ENCODE results near the gene PRKCG. TPM values are rescaled to one million over a fixed set of nuclear protein-coding genes. Genes with fewer than 3 reads are reported as not detected.

PRKCG gene
- total RNA-seq, 1 donor from 2014 or later, result 0.13 TPM

GRCh38 chr19:53927739-53928138 is 45.7 kb downstream of the PRKCG start:
- Histone ChIP-seq H3K27me3 (ENCODE audit: control insufficient read depth, insufficient read depth, low read length) (no peaks in the 10 kb centered on the region), H3K4me3 (ENCODE audit: low read depth, low read length) (no peak overlapping the region), H3K36me3 (ENCODE audit: control insufficient read depth, insufficient read depth, low read length) (no peaks in the 10 kb centered on the region)
- peak; percentile 1 for DNase-seq (ENCODE audit: low read depth)
- TF ChIP-seq CTCF (IDR thresholded peaks at IDR 0.05; ENCODE audit: insufficient read depth, low read length, poor library complexity, severe bottlenecking), result no peak

GRCh38 chr19:53936029-53936428 is 54.0 kb downstream of the PRKCG start:
- no peak for TF ChIP-seq CTCF (IDR thresholded peaks at IDR 0.05; ENCODE audit: insufficient read depth, low read length, poor library complexity, severe bottlenecking)
- no peak for DNase-seq (ENCODE audit: low read depth)
- Histone ChIP-seq H3K36me3 (ENCODE audit: control insufficient read depth, insufficient read depth, low read length) (no peaks in the 10 kb centered on the region), H3K4me3 (ENCODE audit: low read depth, low read length) (no peak overlapping the region), H3K27me3 (ENCODE audit: control insufficient read depth, insufficient read depth, low read length) (no peaks in the 10 kb centered on the region)

- H3K27me3 ChIP-seq (ENCODE audit: control insufficient read depth, insufficient read depth, low read length), result peaks cover 17% of the 10 kb centered on the region
- H3K4me3 ChIP-seq (ENCODE audit: low read depth, low read length), result no peak overlapping the region
- no peak for TF ChIP-seq CTCF (IDR thresholded peaks at IDR 0.05; ENCODE audit: insufficient read depth, low read length, poor library complexity, severe bottlenecking)
- DNase-seq (ENCODE audit: low read depth), result no peak
- no peaks in the 10 kb centered on the region for H3K36me3 ChIP-seq (ENCODE audit: control insufficient read depth, insufficient read depth, low read length)
Observed at GRCh38 chr19:53942001-53942786, 60.2 kb downstream of the PRKCG start.

- no peak for DNase-seq (ENCODE audit: low read depth)
- H3K36me3 ChIP-seq (ENCODE audit: control insufficient read depth, insufficient read depth, low read length), result no peaks in the 10 kb centered on the region
- H3K4me3 ChIP-seq (ENCODE audit: low read depth, low read length), result no peak overlapping the region
- peaks cover 17% of the 10 kb centered on the region for H3K27me3 ChIP-seq (ENCODE audit: control insufficient read depth, insufficient read depth, low read length)
- no peak for TF ChIP-seq CTCF (IDR thresholded peaks at IDR 0.05; ENCODE audit: insufficient read depth, low read length, poor library complexity, severe bottlenecking)
Observed at GRCh38 chr19:53944416-53944815, 62.4 kb downstream of the PRKCG start.

GRCh38 chr19:53944933-53945332 is 62.9 kb downstream of the PRKCG start:
- TF ChIP-seq CTCF (IDR thresholded peaks at IDR 0.05; ENCODE audit: insufficient read depth, low read length, poor library complexity, severe bottlenecking), result no peak
- peaks cover 17% of the 10 kb centered on the region for H3K27me3 ChIP-seq (ENCODE audit: control insufficient read depth, insufficient read depth, low read length)
- H3K4me3 ChIP-seq (ENCODE audit: low read depth, low read length), result no peak overlapping the region
- H3K36me3 ChIP-seq (ENCODE audit: control insufficient read depth, insufficient read depth, low read length), result no peaks in the 10 kb centered on the region
- DNase-seq (ENCODE audit: low read depth), result no peak

- no peak for TF ChIP-seq CTCF (IDR thresholded peaks at IDR 0.05; ENCODE audit: insufficient read depth, low read length, poor library complexity, severe bottlenecking)
- Histone ChIP-seq H3K36me3 (ENCODE audit: control insufficient read depth, insufficient read depth, low read length) (no peaks in the 10 kb centered on the region), H3K4me3 (ENCODE audit: low read depth, low read length) (no peak overlapping the region), H3K27me3 (ENCODE audit: control insufficient read depth, insufficient read depth, low read length) (peaks cover 17% of the 10 kb centered on the region)
- DNase-seq (ENCODE audit: low read depth), result no peak
Observed at GRCh38 chr19:53945441-53945840, 63.4 kb downstream of the PRKCG start.

Data from kidney epithelial cell (primary cell).